HG02943 (cell line): ENCODE measurements around the gene SCFD2.

Experiments
- ATAC-seq: cut with Tn5 transposase; IDR thresholded peaks from one replicate; pipeline ENCODE4 v1.9.1; 2021; ENCODE audit warnings: mild to moderate bottlenecking, low read depth, moderate library complexity; ENCODE audit not compliant: unreplicated experiment

SCFD2 gene

GRCh38 chr4:53022513-53023100, 343.3 kb downstream of the SCFD2 start:
- ATAC-seq, result no peak

DNA sequence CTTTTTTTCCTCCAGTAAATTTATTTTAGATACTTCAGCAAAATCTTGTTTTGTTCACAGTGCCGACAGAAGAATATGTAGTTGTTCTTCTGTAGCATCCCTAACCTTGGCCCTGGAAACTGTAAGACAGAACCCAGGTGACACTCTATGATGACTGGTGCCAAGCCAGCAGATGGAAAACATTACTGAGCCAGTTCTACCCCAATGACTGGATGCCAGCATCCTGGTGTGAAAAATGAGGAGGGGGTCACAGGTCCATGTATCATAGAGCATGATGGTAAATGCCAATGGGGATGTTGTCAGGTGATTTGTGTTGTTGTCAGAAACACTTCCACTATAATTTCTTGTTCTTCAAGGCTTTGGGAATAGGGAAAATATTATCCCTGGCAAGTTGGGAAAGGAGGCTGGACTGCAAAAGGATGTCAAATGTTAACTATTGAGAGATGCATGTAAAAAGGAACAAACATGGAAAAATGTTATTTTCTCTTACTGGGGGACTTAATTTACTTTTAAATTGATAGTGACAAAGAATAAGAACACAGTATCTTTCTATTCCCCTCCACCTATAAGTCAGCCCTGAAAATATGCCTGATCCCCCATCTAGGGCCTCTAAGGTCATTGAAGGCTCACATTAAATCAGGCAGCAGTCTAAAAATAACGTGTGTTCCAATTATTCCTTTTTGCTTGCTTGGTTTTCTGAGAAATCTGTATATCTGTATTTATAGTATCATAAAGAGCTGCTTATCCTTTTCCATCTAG, 343.9 kb downstream of the SCFD2 start:
- ATAC-seq, result no peak

- no peak for ATAC-seq
Measured at GRCh38 chr4:53019485-53020382, 346.1 kb downstream of the SCFD2 start.

DNA sequence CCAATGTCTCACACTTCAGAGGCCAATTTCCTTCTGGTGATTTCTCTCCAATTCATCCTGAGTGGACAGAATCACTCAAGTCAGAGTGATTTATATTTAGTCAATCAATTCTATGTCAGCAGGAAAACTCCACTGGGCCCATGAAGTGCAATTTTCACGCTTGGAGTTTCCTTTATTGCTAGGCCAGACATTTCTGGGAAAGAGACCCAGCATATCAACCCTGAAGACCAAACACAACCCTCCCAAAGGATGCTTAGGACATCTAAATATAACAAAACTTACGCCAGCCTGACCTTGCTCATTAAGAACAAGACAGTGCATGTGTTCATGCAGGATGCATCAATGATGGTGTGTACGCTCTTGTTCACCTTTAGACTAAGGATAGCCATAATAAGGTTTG, 347.4 kb downstream of the SCFD2 start:
- ATAC-seq, result no peak

DNA sequence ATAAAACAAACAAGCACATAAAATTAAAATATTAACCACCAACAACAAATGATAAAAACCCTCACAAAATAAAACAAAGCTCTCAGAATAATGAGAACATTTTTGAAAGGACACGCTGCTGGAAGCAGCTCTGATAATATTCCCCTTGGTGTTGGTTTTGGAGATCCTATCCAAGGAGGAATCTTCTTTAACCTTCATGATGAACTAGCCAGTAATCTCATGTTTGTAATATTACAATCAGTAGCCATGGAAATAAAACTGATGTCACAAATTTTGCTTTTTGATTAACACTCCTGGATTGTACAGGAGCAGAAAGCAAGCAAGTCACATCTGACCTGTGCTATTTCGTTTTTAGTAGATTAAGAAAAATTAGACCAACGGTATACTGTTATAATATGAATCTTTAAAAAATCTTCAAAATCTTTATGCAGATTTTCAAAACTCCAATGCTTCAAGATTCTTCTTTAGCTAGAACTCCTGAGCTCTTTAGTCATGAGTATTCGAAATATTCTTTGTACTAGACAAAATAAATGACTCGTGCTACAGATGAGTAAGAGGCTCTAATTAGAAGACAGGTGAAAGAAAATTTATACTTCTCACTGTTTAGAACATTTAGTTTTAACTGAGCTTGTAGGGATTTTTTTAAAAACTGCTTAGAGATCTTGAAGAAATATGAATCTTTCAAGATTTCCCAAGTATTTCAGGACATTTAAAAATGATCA, 349.6 kb downstream of the SCFD2 start:
- ATAC-seq, result no peak

DNA sequence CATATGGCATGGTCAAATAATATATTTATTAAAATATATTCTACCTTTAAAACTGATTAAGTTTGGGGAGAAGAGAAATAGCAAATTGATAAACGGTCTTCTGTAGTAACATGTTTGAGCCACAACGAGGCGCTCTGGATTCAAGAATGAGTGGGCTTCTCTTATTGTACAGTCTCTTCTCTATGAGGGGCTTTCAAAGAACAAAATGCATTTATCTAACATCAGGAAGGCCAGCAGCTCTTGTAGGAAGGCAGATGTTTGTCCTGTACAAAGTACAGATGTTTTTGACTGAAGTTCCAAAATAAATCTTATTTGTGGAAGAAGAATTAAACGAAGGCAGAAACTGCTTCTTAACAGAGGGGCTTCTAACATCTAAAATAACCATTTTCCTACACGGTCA, 350.2 kb downstream of the SCFD2 start:
- no peak for ATAC-seq

GRCh38 chr4:53014881-53015280, 351.0 kb downstream of the SCFD2 start:
- no peak for ATAC-seq

- no peak for ATAC-seq
Measured at GRCh38 chr4:53013873-53014775, 351.7 kb downstream of the SCFD2 start.

- ATAC-seq, result peak; percentile 80
Measured at GRCh38 chr4:53012738-53013137, 353.1 kb downstream of the SCFD2 start.

- ATAC-seq, result no peak
Measured at GRCh38 chr4:53011259-53011905, 354.5 kb downstream of the SCFD2 start.

DNA sequence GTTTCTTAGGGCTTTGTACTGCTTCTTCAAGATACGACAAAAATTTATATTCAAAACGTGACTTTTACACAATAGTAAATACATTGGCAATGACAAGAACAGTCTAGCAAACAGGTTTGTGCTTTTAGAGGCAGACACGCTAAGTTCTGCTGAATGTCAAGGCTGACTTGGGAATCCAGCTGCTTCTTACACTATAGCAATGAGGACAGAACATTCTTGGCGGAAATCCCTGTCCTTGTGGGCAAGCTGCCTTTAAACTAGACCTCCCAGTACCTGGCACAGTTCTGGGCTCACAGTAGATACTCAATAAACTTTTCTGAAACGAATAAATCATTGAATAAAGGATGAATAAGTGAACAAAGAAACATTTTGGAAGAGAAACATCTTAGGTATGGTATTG, 355.5 kb downstream of the SCFD2 start:
- ATAC-seq, result no peak

DNA sequence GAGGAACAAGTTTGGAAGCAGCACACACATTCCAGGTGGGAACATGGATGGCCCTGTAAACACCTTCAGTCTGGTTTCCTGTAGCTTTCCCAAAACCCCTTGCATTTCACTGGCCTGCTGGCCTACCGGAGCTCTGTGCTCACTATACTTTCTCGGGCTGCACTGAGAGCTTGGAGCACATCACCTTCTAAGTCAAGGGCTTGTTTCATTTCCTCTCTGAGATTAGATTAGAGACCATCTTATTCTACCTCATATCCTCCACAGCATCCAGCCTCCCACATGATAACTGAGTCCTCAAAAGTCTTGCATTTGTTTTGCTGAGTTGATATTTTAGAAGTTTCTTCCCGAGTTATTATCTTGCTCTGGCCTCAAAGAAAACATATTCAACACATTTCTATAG, 356.0 kb downstream of the SCFD2 start:
- no peak for ATAC-seq

GRCh38 chr4:53007024-53007423, 358.8 kb downstream of the SCFD2 start:
- ATAC-seq, result no peak

DNA sequence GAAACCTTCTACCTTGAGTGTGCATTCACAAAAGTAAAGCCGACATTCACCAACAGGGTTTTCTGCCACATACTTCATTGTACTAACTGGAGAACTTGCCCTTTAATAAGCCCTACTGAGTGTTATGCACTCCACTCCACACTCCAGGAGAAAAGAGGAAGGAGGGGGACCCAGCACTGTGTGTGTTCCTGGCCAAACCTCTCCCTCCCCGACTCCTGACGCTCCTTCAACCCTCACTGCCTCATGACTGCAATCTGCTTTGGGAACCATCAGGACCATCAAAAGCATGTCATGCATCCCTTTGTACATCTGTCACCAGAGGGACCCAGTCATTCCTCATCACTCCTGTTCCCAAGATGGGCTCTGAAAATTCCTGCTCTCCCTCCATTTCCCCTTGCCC, 360.1 kb downstream of the SCFD2 start:
- no peak for ATAC-seq

- no peak for ATAC-seq
Measured at GRCh38 chr4:53005149-53005546, 360.7 kb downstream of the SCFD2 start.

DNA sequence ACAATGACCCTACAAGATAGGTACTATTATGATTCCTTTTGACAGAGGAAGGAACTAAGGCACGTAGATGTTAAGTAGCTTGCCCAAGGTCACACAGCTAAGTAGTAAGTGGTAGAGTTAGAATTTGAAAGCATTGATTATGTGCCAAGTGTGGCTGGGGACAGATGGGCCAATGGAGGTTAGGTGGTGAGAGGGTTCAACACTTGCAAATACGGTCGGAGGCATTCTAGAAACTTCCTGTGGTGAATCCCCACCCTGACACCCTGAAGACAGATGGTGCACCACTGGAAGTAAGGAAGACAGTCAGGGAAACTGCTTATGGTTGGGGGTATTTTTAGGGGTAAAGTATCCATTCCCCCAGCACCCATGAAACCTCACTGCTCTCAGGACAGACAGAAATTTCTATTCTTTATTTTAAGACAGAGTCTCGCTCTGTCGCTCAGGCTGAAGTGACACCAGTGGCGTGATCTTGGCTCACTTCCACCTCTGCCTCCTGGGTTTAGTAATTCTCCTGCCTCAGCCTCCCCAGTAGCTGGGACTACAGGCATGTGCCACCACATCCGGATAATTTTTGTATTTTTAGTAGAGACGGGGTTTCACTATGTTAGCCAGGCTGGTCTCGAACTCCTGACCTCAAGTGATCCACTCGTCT, 361.2 kb downstream of the SCFD2 start:
- ATAC-seq, result no peak

DNA sequence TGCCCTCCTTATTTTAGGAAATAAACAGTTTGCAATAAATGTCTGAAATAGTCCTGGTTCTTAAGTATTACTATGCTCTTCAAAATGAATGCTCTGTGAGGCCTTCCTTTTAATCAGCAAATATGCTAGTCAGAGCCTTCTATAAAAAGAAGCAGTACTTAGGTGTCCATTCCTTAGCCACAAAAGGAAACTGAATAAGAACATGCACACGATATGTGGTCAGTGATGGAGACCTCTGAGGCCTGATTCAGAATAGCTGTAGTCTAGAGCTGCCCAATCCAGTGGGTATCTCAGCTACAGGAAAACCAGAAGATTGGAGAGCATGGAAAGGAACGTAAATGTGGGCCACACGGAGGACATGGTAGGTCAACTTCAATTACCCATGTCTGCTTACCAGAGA, 361.9 kb downstream of the SCFD2 start:
- no peak for ATAC-seq

GRCh38 chr4:53000560-53000959, 365.3 kb downstream of the SCFD2 start:
- no peak for ATAC-seq

DNA sequence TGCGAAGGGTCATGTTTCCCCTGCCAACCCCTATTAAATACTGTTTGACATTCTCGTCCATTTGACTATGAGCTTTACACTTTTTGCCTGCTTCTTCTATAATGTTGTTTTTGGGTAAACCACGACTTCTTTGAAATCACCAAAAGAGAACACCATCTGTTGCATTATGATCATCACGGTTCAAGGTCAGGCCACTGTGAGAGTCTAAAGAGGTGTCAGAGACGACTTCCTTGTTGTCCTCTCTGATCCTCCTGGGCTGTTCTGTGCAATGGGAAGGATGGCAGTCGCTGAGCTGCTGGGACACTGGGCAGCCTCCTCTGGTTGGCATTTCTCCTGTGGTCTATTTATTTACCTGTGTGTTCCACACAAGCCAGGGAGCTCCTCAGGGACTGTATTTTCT, 366.2 kb downstream of the SCFD2 start:
- ATAC-seq, result no peak
